LNCaP clone FGC (cell line): ENCODE results near the gene FOXL1.

Experiments
- DNase-seq: peaks from one replicate; pipeline ENCODE4 v3.0.0-alpha.2; 2011; ENCODE audit warnings: low read depth
- H3K4me3 ChIP-seq: 2 replicates; pipeline ENCODE4 v1.5.1; 2011; ENCODE audit warnings: mild to moderate bottlenecking, low read depth, low read length, control low read depth
- TF ChIP-seq, protein P1 (sequence below): IDR thresholded peaks from 2 replicates; pipeline ENCODE4 v1.5.1; 2012; ENCODE audit warnings: mild to moderate bottlenecking; ENCODE audit not compliant: control insufficient read depth, insufficient read depth; ENCODE audit errors: extremely low read depth

FOXL1 gene

DNA sequence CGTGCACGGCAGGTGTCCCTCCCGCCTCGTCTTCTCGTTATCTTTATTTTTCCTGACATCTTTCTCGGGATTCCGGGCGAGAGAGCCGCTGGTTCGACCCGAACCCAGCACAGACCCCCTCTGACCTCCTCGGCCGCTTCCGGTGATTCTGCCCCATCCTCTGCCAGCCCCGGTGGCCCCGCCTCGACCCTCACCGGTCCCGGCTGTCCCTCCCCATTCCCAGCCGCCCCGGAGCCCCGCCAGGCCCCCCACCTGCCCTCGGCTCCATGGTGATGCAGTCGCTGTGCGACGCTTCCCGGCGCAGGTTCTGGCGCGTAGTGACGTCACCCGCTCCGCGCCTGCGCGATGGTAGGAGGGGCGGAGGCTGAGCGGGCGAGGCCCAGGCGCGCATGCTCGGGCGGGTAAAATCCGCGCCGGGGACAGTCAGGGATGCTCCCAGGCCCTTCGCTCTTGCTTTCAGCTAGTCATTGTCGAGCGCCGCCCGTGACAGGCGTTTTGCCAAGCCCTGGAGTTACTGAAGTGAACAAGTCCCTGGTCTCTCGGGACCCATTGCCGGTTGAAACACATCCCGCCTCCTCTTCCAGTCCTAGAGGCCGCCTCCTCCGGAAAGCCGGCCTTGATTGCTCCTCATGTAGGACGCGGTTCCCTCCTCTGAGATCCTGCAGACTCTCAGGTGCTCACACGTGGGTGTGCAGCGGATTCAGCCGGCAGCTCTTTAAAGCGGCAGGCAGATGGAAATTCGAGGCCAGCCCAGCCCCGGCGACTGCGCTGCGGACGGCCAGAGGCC is 23.2 kb upstream of the FOXL1 start, which contains the start of gene MTHFSD:
Gene MTHFSD, minus strand, starts transcription at position 319 of the 787 bp plus-strand sequence. Its CDS starts 51 bp downstream, at position 268.
- TF ChIP-seq, protein P1, sequence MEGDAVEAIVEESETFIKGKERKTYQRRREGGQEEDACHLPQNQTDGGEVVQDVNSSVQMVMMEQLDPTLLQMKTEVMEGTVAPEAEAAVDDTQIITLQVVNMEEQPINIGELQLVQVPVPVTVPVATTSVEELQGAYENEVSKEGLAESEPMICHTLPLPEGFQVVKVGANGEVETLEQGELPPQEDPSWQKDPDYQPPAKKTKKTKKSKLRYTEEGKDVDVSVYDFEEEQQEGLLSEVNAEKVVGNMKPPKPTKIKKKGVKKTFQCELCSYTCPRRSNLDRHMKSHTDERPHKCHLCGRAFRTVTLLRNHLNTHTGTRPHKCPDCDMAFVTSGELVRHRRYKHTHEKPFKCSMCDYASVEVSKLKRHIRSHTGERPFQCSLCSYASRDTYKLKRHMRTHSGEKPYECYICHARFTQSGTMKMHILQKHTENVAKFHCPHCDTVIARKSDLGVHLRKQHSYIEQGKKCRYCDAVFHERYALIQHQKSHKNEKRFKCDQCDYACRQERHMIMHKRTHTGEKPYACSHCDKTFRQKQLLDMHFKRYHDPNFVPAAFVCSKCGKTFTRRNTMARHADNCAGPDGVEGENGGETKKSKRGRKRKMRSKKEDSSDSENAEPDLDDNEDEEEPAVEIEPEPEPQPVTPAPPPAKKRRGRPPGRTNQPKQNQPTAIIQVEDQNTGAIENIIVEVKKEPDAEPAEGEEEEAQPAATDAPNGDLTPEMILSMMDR, result no peak

DNA sequence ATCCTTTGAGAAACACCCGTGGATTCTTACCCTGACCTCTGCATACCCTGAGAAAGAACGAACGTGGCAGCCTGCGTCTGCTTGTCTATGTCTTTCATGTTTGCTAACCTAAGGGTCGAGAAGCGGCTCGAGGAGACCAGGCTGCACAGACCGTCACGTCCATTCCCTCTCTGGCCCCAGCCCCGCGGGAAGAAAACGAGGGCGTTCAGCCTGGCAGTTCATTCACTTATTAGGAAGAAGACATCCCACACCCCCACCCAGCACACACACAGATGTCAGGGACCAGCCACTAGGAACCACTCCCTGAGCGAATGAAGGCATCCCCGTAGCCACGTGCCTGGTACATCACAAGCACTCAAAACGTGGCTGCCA is 22.7 kb upstream of the FOXL1 start:
- DNase-seq, result no peak
- TF ChIP-seq, protein P1, result no peak

More for the DNA sequence above, 23.2 kb upstream of the FOXL1 start, which contains the start of gene MTHFSD:
- peak; percentile 52 for DNase-seq
- H3K4me3 ChIP-seq, result peak within 1 kb of the TSS; percentile 95

DNA sequence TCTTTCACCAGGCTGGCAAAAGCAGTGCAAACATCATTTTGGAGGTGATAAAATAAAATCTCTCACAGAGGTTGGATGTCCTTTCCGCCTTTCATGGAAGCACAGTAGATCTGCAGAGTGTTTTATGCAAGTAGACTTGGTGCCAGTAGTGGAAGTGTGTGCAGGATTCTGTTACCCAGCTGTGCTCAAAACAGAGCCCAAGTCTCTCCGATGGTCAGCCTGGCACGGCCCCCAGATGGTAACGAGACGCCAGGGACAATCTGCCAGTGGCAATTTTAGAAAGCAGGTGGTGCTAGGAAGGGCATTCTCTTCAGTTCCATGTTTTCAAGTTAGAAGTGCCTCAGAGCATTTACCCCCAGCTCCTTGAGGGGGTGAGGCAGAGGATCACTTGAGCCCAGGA is 21.8 kb upstream of the FOXL1 start:
- TF ChIP-seq, protein P1, result no peak
- no peak for DNase-seq

More for the DNA sequence above, 22.7 kb upstream of the FOXL1 start:
- peak overlapping the region; percentile 95 for H3K4me3 ChIP-seq

DNA sequence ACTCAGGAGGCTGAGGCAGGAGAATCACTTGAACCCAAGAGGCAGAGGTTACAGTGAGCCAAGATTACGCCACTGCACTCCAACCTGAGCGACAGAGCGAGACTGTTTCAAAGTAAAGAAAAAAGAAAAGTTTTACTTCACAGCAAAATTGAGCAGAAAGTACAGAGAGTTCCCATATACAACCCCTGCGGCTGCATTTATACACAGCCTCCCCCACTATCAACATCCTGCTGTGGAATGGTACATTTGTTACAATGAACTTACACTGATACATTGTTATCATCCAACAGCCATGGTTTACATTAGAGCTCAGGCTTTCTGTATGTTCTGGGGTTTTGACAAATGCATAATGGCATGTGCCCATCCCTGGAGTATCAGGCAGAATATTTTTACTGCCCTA is 20.8 kb upstream of the FOXL1 start:
- DNase-seq, result no peak
- no peak overlapping the region for H3K4me3 ChIP-seq
- TF ChIP-seq, protein P1, result no peak

More for the DNA sequence above, 21.8 kb upstream of the FOXL1 start:
- H3K4me3 ChIP-seq, result no peak overlapping the region

DNA sequence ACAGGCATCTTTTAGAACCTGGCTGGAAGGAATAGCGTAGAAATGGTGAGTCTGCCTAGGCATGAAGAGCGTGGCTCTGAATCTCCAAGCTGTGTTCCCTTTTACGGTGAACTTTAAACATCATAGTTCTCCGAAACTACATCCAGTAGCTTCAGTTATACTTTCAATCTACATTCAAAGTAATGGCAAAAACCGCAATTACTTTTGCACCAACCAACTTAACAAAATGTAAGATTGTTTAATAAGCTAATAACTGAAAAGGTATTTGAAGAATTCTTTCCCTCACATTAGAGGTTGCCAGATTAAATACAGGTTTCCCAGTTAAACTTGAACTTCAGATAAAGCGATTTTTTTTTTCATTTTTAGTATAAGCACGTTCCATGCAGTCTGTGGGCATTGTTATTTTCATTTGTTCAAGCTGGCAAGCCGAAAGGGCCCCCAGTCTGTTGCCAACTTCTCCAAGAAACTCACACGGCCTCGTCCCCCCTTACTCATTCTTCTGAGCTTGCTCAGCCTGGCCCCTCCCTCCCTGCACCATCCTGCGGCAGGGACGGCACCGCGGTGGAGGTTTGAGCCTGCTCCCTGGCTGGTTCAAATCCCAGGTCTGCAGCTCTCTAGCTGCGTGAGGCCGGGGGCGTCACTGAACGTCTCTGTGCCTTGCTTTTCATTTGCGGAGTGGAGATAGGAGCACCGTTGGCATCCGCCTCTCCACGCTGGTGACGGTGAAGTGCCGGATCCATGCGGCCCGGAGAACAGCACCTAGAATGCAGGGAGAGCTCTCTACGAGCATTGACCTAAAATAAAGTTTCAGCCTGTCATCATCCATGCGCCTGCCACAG is 19.8 kb upstream of the FOXL1 start:
- TF ChIP-seq, protein P1, result no peak
- DNase-seq, result no peak
- no peak overlapping the region for H3K4me3 ChIP-seq

DNA sequence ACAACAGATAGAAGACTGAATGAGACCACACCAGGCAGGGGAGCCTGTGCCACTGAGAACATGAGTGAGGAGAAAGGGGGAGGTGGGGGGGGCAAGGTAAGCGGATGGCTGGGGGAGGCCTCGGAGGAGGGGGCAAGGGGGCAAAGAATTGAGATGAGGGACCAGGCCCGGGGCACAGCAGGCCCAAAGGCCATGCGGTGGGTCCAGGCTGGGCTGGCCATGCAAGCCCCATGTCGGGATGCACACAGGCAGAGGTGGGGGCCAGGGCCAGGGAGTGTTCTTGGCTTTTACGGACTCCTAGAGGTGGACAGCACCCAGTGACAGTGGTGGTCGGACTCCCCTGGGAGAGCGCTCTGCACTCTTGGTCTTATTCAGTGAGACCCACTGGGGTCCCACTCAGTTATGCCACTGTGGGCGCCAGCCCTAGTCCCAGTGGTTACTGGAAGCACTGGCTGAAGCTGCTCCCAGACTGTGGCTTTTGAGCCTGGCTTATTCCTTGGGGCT is 18.5 kb upstream of the FOXL1 start:
- no peak for DNase-seq
- TF ChIP-seq, protein P1, result no peak
- H3K4me3 ChIP-seq, result no peak overlapping the region
